H1 (cell line): Measurements from ENCODE around the gene ZBTB34.

ENCODE experiments used
- BRCA1 ChIP-seq: IDR thresholded peaks from 2 replicates; pipeline ENCODE4 v1.6.1; 2012; ENCODE audit warnings: low read depth, low read length, improper control_type of control experiment
- EP300 ChIP-seq, 2 experiments: IDR thresholded peaks; 1 replicate in 1 of 2; 2 replicates in 1 of 2; pipeline ENCODE4 v1.6.1; 2011 to 2012; ENCODE audit warnings: low read depth in 2 of 2, low read length in 2 of 2, mild to moderate bottlenecking in 2 of 2, borderline replicate concordance in 1 of 2, inconsistent platforms in 1 of 2, moderate library complexity in 1 of 2
- GABPA ChIP-seq: IDR thresholded peaks from 2 replicates; pipeline ENCODE4 v1.6.1; 2011; ENCODE audit warnings: mild to moderate bottlenecking, low read length, moderate library complexity, borderline replicate concordance; ENCODE audit not compliant: insufficient read depth
- POLR2A ChIP-seq, 2 experiments: IDR thresholded peaks; 1 replicate in 1 of 2; 2 replicates in 1 of 2; pipeline ENCODE4 v1.6.1; 2011; ENCODE audit warnings: low read depth in 2 of 2, low read length in 2 of 2, mild to moderate bottlenecking in 2 of 2; ENCODE audit errors: control extremely low read depth in 1 of 2
- POLR2AphosphoS5 ChIP-seq: IDR thresholded peaks from 2 replicates; pipeline ENCODE4 v1.6.1; 2011; ENCODE audit warnings: low read depth, low read length
- SRF ChIP-seq: IDR thresholded peaks from 2 replicates; pipeline ENCODE4 v1.6.1; 2011; ENCODE audit warnings: mild to moderate bottlenecking, low read depth, low read length, moderate library complexity
- YY1 ChIP-seq: IDR thresholded peaks from 2 replicates; pipeline ENCODE4 v1.6.1; 2011; ENCODE audit warnings: low read depth, mild to moderate bottlenecking, low read length
- TF ChIP-seq, protein P1 (sequence below), 3 experiments: IDR thresholded peaks; 1 replicate in 2 of 3; 2 replicates in 1 of 3; pipeline versions ENCODE4 v1.5.1 to v1.6.1; 2011; ENCODE audit warnings: low read length in 3 of 3, mild to moderate bottlenecking in 3 of 3, inconsistent platforms in 2 of 3, low read depth in 1 of 3, moderate library complexity in 1 of 3; ENCODE audit not compliant: insufficient read depth in 1 of 3; ENCODE audit errors: control extremely low read depth in 1 of 3

DNA sequence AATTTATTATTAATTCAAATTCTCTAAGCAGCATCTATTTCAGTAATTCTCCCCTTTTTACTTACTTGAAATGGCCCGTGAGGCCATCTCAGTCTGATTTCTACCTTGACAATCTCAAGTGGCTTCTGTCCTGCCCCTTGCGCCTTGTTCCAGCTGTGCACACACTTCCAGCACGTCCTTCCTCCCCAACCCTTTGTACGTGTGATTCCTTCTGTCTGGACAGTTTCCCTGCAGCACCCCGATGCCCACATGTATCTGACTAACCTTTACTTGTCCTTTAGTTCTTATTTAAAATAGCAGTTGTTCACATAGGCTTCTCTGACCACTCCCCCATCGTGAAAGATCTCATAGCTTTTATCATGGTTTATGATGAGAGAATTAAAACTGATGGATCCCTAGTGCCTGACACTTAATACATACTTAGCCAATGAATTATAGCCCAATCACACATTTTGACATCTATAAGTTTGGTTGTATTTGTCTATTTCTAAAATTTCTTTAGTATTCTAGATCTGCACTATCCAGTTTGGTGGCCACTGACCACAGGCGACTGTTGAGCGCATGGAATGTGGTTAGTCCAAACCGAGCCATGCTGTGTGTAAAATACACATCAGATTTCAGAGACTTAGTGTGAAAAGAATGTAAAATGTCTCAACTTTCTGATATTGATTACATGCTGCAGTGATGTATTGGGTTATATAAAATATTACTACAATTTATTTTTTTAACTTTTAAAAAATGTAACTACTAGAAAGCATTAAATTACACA, 14.3 kb downstream of the ZBTB34 start:
- TF ChIP-seq EP300 (IDR thresholded peaks at IDR 0.05; ENCODE audit: borderline replicate concordance in 1 of 2, low read depth in 2 of 2, low read length in 2 of 2) (no peak), POLR2AphosphoS5 (no peak), YY1 (no peak), BRCA1 (no peak), SRF (no peak), POLR2A (IDR thresholded peaks at IDR 0.05; ENCODE audit: control extremely low read depth in 1 of 2, low read depth in 2 of 2, low read length in 2 of 2) (no peak), GABPA (no peak)
- TF ChIP-seq, protein P1, sequence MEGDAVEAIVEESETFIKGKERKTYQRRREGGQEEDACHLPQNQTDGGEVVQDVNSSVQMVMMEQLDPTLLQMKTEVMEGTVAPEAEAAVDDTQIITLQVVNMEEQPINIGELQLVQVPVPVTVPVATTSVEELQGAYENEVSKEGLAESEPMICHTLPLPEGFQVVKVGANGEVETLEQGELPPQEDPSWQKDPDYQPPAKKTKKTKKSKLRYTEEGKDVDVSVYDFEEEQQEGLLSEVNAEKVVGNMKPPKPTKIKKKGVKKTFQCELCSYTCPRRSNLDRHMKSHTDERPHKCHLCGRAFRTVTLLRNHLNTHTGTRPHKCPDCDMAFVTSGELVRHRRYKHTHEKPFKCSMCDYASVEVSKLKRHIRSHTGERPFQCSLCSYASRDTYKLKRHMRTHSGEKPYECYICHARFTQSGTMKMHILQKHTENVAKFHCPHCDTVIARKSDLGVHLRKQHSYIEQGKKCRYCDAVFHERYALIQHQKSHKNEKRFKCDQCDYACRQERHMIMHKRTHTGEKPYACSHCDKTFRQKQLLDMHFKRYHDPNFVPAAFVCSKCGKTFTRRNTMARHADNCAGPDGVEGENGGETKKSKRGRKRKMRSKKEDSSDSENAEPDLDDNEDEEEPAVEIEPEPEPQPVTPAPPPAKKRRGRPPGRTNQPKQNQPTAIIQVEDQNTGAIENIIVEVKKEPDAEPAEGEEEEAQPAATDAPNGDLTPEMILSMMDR (IDR thresholded peaks at IDR 0.05; ENCODE audit: control extremely low read depth in 1 of 3, insufficient read depth in 1 of 3, low read depth in 1 of 3, low read length in 3 of 3): no peak
